Astrocyte (in vitro differentiated cells and primary cell): ENCODE data around the gene BBS9. TPM values are rescaled to one million over a fixed set of nuclear protein-coding genes. Genes with fewer than 3 reads are reported as not detected.
A peak's percentile ranks its signal among the peaks of the same experiment; 100 is the strongest.

Source experiments
- DNase-seq: peaks from one replicate; pipeline ENCODE4 v3.0.0-alpha.2; 2010; ENCODE audit warnings: low read depth
- FAIRE-seq: peaks from 2 replicates; lab custom pipeline; 2011; peaks lifted over from hg19 to GRCh38; lab: Jason Lieb, UNC
- H2AFZ ChIP-seq: 2 replicates; pipeline ENCODE4 v1.6.0; 2012; ENCODE audit warnings: low read depth, low read length, inconsistent platforms
- H3K27ac ChIP-seq: 2 replicates; pipeline ENCODE4 v1.5.1; 2011; ENCODE audit warnings: low read depth, low read length, inconsistent platforms
- H3K27me3 ChIP-seq: 2 replicates; pipeline ENCODE4 v1.6.0; 2011; ENCODE audit warnings: low read length, inconsistent platforms; ENCODE audit not compliant: insufficient read depth
- H3K36me3 ChIP-seq: 2 replicates; pipeline ENCODE4 v1.5.1; 2011; ENCODE audit warnings: low read length, inconsistent platforms; ENCODE audit not compliant: insufficient read depth
- H3K4me1 ChIP-seq: 2 replicates; pipeline ENCODE4 v1.5.1; 2011; ENCODE audit warnings: low read length, inconsistent platforms; ENCODE audit not compliant: insufficient read depth
- H3K4me2 ChIP-seq: 2 replicates; pipeline ENCODE4 v1.6.0; 2012; ENCODE audit warnings: low read length, inconsistent platforms
- H3K4me3 ChIP-seq: 2 replicates; pipeline ENCODE4 v1.5.1; 2011; ENCODE audit warnings: low read depth, mild to moderate bottlenecking, low read length, inconsistent platforms; ENCODE audit not compliant: insufficient read depth
- H3K79me2 ChIP-seq: 2 replicates; pipeline ENCODE4 v1.6.0; 2012; ENCODE audit warnings: mild to moderate bottlenecking, low read length, inconsistent platforms; ENCODE audit not compliant: insufficient read depth
- H3K9ac ChIP-seq: 2 replicates; pipeline ENCODE4 v1.6.0; 2012; ENCODE audit warnings: mild to moderate bottlenecking, low read length, inconsistent platforms
- H3K9me3 ChIP-seq: 2 replicates; pipeline ENCODE4 v1.5.1; 2012; ENCODE audit warnings: low read depth, mild to moderate bottlenecking, low read length, inconsistent platforms; ENCODE audit not compliant: insufficient read depth
- H4K20me1 ChIP-seq: 2 replicates; pipeline ENCODE4 v1.6.0; 2012; ENCODE audit warnings: low read length, inconsistent platforms; ENCODE audit not compliant: insufficient read depth
- H3K27ac Mint-ChIP-seq: one replicate; pipeline ENCODE4 v1.8.0; 2021; ENCODE audit warnings: mild to moderate bottlenecking, mixed read lengths; ENCODE audit not compliant: unreplicated experiment
- H3K27me3 Mint-ChIP-seq: one replicate; pipeline ENCODE4 v1.8.0; 2021; ENCODE audit warnings: low read depth, mixed read lengths; ENCODE audit not compliant: unreplicated experiment
- H3K36me3 Mint-ChIP-seq: one replicate; pipeline ENCODE4 v1.8.0; 2021; ENCODE audit warnings: low read depth, mixed read lengths; ENCODE audit not compliant: unreplicated experiment
- H3K4me1 Mint-ChIP-seq: one replicate; pipeline ENCODE4 v1.8.0; 2021; ENCODE audit warnings: low read depth, mixed read lengths; ENCODE audit not compliant: unreplicated experiment
- H3K4me3 Mint-ChIP-seq: one replicate; pipeline ENCODE4 v1.8.0; 2021; ENCODE audit warnings: mild to moderate bottlenecking, moderate library complexity, mixed read lengths; ENCODE audit not compliant: unreplicated experiment
- H3K9me3 Mint-ChIP-seq: one replicate; pipeline ENCODE4 v1.8.0; 2021; ENCODE audit warnings: mild to moderate bottlenecking, mixed read lengths; ENCODE audit not compliant: unreplicated experiment
- EZH2 ChIP-seq: IDR thresholded peaks from 2 replicates; pipeline ENCODE4 v1.6.1; 2012; ENCODE audit warnings: mild to moderate bottlenecking, low read length, inconsistent platforms; ENCODE audit not compliant: insufficient read depth
- total RNA-seq: library from RNA; stranded (reverse); gene quantifications from 2 replicates; pipeline ENCODE4 v1.2.1, GENCODE V29; 2021
- TF ChIP-seq, protein P1 (sequence below): IDR thresholded peaks from 2 replicates; pipeline ENCODE4 v1.5.1; 2011; ENCODE audit warnings: low read depth, mild to moderate bottlenecking, inconsistent platforms, low read length, moderate library complexity; ENCODE audit not compliant: insufficient read depth

BBS9 gene
- total RNA-seq, 1 donor from 2014 or later, result 25.1 TPM

- Histone ChIP-seq H3K27ac (no peak overlapping the region), H3K4me2 (no peak overlapping the region), H3K4me3 (no peak overlapping the region), H3K79me2 (no peaks in the 10 kb centered on the region), H3K9me3 (no peaks in the 10 kb centered on the region), H2AFZ (no peak overlapping the region), H3K36me3 (no peaks in the 10 kb centered on the region), H3K9ac (no peak overlapping the region), H3K4me1 (no peaks in the 10 kb centered on the region), H3K27me3 (no peaks in the 10 kb centered on the region), H4K20me1 (no peaks in the 10 kb centered on the region)
- DNase-seq, result no peak
- Mint-ChIP-seq H3K9me3 (no peaks in the 10 kb centered on the region), H3K4me1 (no peaks in the 10 kb centered on the region), H3K36me3 (peaks cover 8% of the 10 kb centered on the region), H3K27me3 (no peaks in the 10 kb centered on the region), H3K27ac (no peak overlapping the region), H3K4me3 (no peak overlapping the region)
- no peak for FAIRE-seq
- no peak for TF ChIP-seq EZH2
Observed at GRCh38 chr7:33327427-33327826, 198.1 kb downstream of the BBS9 start.

DNA sequence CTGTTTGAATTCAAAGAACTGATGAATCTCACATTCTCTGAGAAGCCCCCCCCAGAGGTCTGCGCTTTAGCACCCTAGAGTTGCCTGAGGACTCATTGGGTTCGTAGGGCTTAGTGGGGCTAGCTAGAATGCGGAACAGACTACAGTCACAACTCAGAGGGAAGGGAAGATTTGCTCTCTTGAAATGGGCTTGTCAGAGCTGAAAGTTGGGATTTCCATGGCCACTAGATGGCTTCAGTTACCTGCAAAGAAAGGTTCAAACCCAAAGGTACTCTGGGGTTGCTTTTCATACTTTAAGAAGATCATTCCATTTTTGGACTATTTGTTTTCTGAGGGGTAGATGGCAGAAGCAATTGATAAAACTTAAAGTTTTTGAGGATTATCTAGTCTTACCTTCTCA lies 205.0 kb downstream of the BBS9 start:
- Histone ChIP-seq H3K4me1 (no peaks in the 10 kb centered on the region), H3K9me3 (no peaks in the 10 kb centered on the region), H2AFZ (no peak overlapping the region), H3K4me3 (no peak overlapping the region), H4K20me1 (no peaks in the 10 kb centered on the region), H3K79me2 (no peaks in the 10 kb centered on the region), H3K9ac (no peak overlapping the region), H3K36me3 (no peaks in the 10 kb centered on the region), H3K4me2 (no peak overlapping the region), H3K27me3 (no peaks in the 10 kb centered on the region), H3K27ac (no peak overlapping the region)
- FAIRE-seq, result no peak
- peak; percentile 2 for DNase-seq
- TF ChIP-seq, protein P1, sequence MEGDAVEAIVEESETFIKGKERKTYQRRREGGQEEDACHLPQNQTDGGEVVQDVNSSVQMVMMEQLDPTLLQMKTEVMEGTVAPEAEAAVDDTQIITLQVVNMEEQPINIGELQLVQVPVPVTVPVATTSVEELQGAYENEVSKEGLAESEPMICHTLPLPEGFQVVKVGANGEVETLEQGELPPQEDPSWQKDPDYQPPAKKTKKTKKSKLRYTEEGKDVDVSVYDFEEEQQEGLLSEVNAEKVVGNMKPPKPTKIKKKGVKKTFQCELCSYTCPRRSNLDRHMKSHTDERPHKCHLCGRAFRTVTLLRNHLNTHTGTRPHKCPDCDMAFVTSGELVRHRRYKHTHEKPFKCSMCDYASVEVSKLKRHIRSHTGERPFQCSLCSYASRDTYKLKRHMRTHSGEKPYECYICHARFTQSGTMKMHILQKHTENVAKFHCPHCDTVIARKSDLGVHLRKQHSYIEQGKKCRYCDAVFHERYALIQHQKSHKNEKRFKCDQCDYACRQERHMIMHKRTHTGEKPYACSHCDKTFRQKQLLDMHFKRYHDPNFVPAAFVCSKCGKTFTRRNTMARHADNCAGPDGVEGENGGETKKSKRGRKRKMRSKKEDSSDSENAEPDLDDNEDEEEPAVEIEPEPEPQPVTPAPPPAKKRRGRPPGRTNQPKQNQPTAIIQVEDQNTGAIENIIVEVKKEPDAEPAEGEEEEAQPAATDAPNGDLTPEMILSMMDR, result peak; percentile 26
- TF ChIP-seq EZH2, result no peak
- peaks cover 5% of the 10 kb centered on the region for H3K4me1 Mint-ChIP-seq
- H3K36me3 Mint-ChIP-seq, result no peaks in the 10 kb centered on the region
- no peaks in the 10 kb centered on the region for H3K9me3 Mint-ChIP-seq
- H3K27me3 Mint-ChIP-seq, result no peaks in the 10 kb centered on the region
- no peak overlapping the region for H3K27ac Mint-ChIP-seq
- no peak overlapping the region for H3K4me3 Mint-ChIP-seq

GRCh38 chr7:33336820-33337219 lies 207.5 kb downstream of the BBS9 start:
- Histone ChIP-seq H3K4me2 (no peak overlapping the region), H3K27me3 (no peaks in the 10 kb centered on the region), H3K79me2 (no peaks in the 10 kb centered on the region), H3K4me1 (no peaks in the 10 kb centered on the region), H2AFZ (no peak overlapping the region), H3K27ac (no peak overlapping the region), H3K9me3 (no peaks in the 10 kb centered on the region), H3K4me3 (no peak overlapping the region), H3K9ac (no peak overlapping the region), H4K20me1 (no peaks in the 10 kb centered on the region), H3K36me3 (no peaks in the 10 kb centered on the region)
- Mint-ChIP-seq H3K27ac (no peak overlapping the region), H3K4me1 (peaks cover 7% of the 10 kb centered on the region), H3K4me3 (no peak overlapping the region), H3K27me3 (no peaks in the 10 kb centered on the region), H3K9me3 (no peaks in the 10 kb centered on the region), H3K36me3 (no peaks in the 10 kb centered on the region)
- no peak for TF ChIP-seq EZH2
- TF ChIP-seq, protein P1, result no peak
- FAIRE-seq (no peak), DNase-seq (no peak)
